H7 (cell line): ENCODE data around the gene FLT3. TPM values are rescaled to one million over a fixed set of nuclear protein-coding genes. Genes with fewer than 3 reads are reported as not detected.
"Not testable (repeated sequence)": the region's sequence is repeated elsewhere in the genome, so short reads cannot be mapped to it uniquely, and the experiment has no call there.

Experiments used
- DNase-seq: peaks from one replicate; pipeline ENCODE4 v3.0.0; 2012
- H3K27me3 ChIP-seq: 2 replicates; pipeline ENCODE4 v1.6.0; 2011; ENCODE audit warnings: mild to moderate bottlenecking, low read length; ENCODE audit not compliant: control insufficient read depth, insufficient read depth
- H3K36me3 ChIP-seq: replicated peaks from 2 replicates; pipeline ENCODE4 v1.5.1; 2011; ENCODE audit warnings: low read length; ENCODE audit not compliant: control insufficient read depth, insufficient read depth
- H3K4me3 ChIP-seq: 2 replicates; pipeline ENCODE4 v1.5.1; 2011; ENCODE audit warnings: low read depth, mild to moderate bottlenecking, control low read depth, low read length, moderate library complexity; ENCODE audit not compliant: insufficient read depth
- total RNA-seq: library from RNA; depleted of rRNA; stranded (reverse); fragments of >200 nt; shearing (Covaris generic); gene quantifications from 2 replicates; pipeline ENCODE4 v1.2.3, GENCODE V29; 2014; rRNA removed

The FLT3 gene
- 0.03 and 0.22 TPM in 2 replicates for total RNA-seq

GRCh38 chr13:28100150-28101121 lies at the start of gene FLT3:
Gene FLT3, minus strand, starts transcription at chr13:28100576. Its CDS starts 66 bp downstream, at chr13:28100510.
- Histone ChIP-seq H3K27me3 (peaks cover 39% of the 10 kb centered on the region), H3K36me3 (no peaks in the 10 kb centered on the region), H3K4me3 (peak within 1 kb of the TSS; percentile 51)
- DNase-seq = peak; percentile 93

- H3K27me3 ChIP-seq = no peaks in the 10 kb centered on the region
- no peak for DNase-seq
- H3K36me3 ChIP-seq = no peaks in the 10 kb centered on the region
- no peak overlapping the region for H3K4me3 ChIP-seq
These were observed 47.1 kb upstream of the FLT3 start for GRCh38 chr13:28147495-28147894.

DNA sequence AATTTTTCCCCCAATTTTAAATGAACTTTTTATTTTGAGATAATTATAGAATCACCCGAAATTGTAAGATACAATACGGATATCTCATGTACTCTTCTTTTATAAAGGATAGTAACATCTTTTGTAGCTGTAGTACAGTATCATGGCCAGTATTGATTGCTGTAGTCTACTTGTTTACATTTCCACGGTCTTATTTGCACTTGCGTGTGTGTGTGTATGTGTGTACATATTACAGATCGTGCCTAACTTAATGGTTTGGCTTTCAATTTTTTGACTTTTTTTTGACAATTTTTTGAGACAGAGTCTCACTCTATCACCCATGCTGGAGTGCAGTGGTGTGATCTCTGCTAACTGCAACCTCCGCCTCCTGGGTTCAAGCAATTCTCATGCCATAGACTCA lies 44.7 kb upstream of the FLT3 start:
- Histone ChIP-seq H3K36me3 (no peaks in the 10 kb centered on the region), H3K27me3 (no peaks in the 10 kb centered on the region), H3K4me3 (no peak overlapping the region)
- no peak for DNase-seq

GRCh38 chr13:28141542-28141941 lies 41.2 kb upstream of the FLT3 start:
- peak; percentile 41 for DNase-seq

GRCh38 chr13:28140433-28141125 lies 40.2 kb upstream of the FLT3 start:
- no peaks in the 10 kb centered on the region for H3K27me3 ChIP-seq
- H3K4me3 ChIP-seq = peak overlapping the region; percentile 90
- no peak for DNase-seq
- no peaks in the 10 kb centered on the region for H3K36me3 ChIP-seq

More at GRCh38 chr13:28141542-28141941, 41.2 kb upstream of the FLT3 start:
- not testable (repeated sequence) for H3K27me3 ChIP-seq, H3K36me3 ChIP-seq, H3K4me3 ChIP-seq

- peak; percentile 89 for DNase-seq
- no peaks in the 10 kb centered on the region for H3K36me3 ChIP-seq
- H3K4me3 ChIP-seq = peak overlapping the region; percentile 90
- H3K27me3 ChIP-seq = no peaks in the 10 kb centered on the region
These were observed 38.5 kb upstream of the FLT3 start for GRCh38 chr13:28138756-28139470.

- Histone ChIP-seq H3K4me3 (peak within 1 kb of the TSS; percentile 90), H3K36me3 (no peaks in the 10 kb centered on the region), H3K27me3 (no peaks in the 10 kb centered on the region)
- peak; percentile 93 for DNase-seq
These were observed 37.8 kb upstream of the FLT3 start, which contains the start of gene PAN3 for GRCh38 chr13:28138012-28138755. Gene PAN3, plus strand, starts transcription at chr13:28138545. Its CDS starts 113 bp downstream, at chr13:28138658.

DNA sequence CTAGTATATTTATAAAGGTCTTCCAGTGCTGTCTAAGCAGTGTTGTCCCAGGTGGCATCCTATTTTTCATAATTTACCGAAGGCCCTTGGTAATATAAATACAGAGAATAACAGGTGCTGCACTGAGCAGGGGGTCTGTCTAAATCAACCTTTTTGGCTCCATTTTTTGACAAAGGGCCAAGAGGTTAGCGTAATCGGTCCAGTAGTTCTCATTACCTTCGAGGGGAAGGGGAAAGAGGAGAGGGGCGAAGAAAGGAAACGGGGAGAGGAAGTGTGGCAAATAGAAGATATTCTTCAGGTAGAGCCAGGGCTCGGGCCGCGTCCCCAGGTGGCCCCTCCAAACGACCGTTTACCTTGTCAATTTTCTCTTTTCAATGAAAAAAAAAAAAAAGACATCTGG lies 37.2 kb upstream of the FLT3 start:
- DNase-seq = no peak
- Histone ChIP-seq H3K4me3 (peak overlapping the region; percentile 90), H3K27me3 (no peaks in the 10 kb centered on the region), H3K36me3 (no peaks in the 10 kb centered on the region)

- no peak overlapping the region; the same call in 1 of the 2 replicates for H3K4me3 ChIP-seq
- no peaks in the 10 kb centered on the region for H3K27me3 ChIP-seq
- no peaks in the 10 kb centered on the region for H3K36me3 ChIP-seq
- DNase-seq = no peak
These were observed 36.5 kb upstream of the FLT3 start for GRCh38 chr13:28136916-28137315.

DNA sequence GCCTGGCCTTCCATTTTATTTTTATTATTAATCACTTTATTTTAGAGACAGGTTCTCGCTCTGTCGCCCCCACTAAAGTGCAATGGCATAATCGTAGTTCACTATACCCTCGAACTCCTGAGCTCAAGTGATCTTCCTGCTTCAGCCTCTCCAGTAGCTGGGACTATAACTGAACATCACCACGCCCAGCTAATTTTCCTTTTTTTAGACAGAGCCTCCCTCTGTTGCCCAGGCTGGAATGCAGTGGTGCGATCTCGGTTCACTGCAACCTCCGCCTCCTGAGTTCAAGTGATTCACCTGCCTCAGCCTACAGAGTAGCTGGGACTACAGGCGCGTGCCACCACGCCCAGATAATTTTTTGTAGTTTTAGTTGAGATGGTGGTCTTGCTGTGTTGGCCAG lies 31.3 kb upstream of the FLT3 start:
- no peaks in the 10 kb centered on the region for H3K36me3 ChIP-seq
- H3K4me3 ChIP-seq = no peak overlapping the region
- DNase-seq = no peak
- no peaks in the 10 kb centered on the region for H3K27me3 ChIP-seq

DNA sequence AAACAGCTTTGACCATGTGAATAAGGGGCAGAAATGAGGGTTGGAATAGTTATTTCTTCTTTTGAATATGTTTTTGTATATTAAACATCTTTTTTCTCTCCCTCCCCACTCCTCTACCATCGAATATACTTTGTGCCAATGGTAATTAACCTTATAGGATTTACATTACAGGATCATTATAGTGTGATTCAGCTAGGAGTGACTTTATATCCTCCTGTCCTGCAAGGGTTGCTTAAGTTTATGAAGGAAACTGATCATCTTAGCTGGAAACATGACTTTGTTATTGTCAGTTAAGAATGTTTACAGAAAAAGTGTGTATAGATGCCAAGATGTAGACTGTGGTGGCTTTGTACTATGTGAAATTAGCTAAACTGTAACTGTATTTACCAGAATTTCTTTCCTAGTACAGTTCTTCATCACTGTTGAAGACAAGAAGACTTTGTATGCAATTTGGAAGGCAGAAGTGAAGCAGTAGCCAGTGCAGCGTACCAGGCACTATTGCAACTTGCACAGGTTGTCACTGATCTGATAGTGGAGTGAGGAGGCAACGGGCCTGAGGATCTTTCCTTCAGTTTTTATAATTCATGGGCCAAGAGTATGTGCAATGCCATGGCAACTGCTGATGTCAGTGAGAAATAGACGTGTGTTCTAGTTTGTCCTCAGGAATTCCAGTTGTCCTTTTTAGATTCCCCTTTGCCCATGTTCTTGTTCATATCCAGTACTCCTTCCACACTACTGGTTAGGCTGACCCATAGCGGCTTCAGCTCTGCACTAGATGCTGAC lies 29.7 kb upstream of the FLT3 start:
- Histone ChIP-seq H3K36me3 (no peaks in the 10 kb centered on the region), H3K27me3 (no peaks in the 10 kb centered on the region), H3K4me3 (no peak overlapping the region)
- DNase-seq = no peak

DNA sequence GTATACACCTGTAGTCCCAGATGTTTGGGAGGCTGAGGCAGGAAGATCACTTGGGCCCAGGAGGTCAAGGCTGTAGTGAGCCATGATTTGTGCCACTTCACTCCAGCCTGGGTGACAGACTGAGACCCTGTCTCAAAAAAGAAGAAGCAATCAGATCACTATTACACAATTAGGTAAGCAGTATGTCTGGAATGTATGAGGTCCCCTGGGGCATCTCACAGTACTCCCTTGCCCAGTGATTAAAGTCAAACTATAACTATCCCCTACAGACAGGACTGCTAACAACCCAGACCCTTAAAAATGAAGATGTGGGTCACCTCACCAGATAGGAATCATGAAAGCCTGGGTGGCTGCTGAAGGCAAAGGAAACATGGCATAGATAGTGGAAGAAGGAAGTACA lies 28.6 kb upstream of the FLT3 start:
- DNase-seq = no peak
- Histone ChIP-seq H3K36me3 (no peaks in the 10 kb centered on the region), H3K4me3 (no peak overlapping the region), H3K27me3 (no peaks in the 10 kb centered on the region)

GRCh38 chr13:28128030-28128429 lies 27.7 kb upstream of the FLT3 start:
- no peaks in the 10 kb centered on the region for H3K27me3 ChIP-seq
- no peak overlapping the region for H3K4me3 ChIP-seq
- H3K36me3 ChIP-seq = no peaks in the 10 kb centered on the region
- DNase-seq = no peak
